Left ventricle myocardium inferior (tissue), 1 donor: Measurements from ENCODE around the gene DCDC2. TPM values are rescaled to one million over a fixed set of nuclear protein-coding genes. Genes with fewer than 3 reads are reported as not detected.

Source experiments
- DNase-seq: peaks from one replicate; pipeline ENCODE4 v3.0.0-alpha.2; 2020
- H3K27ac ChIP-seq: fragments of 200-600 bp; replicated peaks from 2 replicates; pipeline ENCODE4 v1.8.0; 2021
- H3K27me3 ChIP-seq: fragments of 200-600 bp; 2 replicates; pipeline ENCODE4 v1.8.0; 2021; ENCODE audit warnings: low read depth
- H3K36me3 ChIP-seq: fragments of 200-600 bp; 2 replicates; pipeline ENCODE4 v1.8.0; 2021
- H3K4me1 ChIP-seq: fragments of 200-600 bp; 2 replicates; pipeline ENCODE4 v1.8.0; 2021
- H3K4me3 ChIP-seq: fragments of 200-600 bp; 2 replicates; pipeline ENCODE4 v1.8.0; 2021; ENCODE audit warnings: mild to moderate bottlenecking, moderate library complexity
- H3K9me3 ChIP-seq: fragments of 200-600 bp; replicated peaks from 2 replicates; pipeline ENCODE4 v1.8.0; 2021
- intact Hi-C: fragments of 100-400 bp; cut with micrococcal nuclease; formaldehyde crosslinking; loops from one replicate; pipeline ENCODE4 v1.11.0; 2022
- total RNA-seq: library from RNA; stranded (reverse); fragmentation: NEBNext Ultra II Directional; extraction: Animal tissue kit (Norgen Biotek cat#: 25700); gene quantifications from one replicate; pipeline ENCODE4 v1.2.1, GENCODE V29; 2021
- TF ChIP-seq, protein P1 (sequence below): fragments of 200-600 bp; IDR thresholded peaks from 2 replicates; pipeline ENCODE4 v1.8.0; 2021; ENCODE audit warnings: antibody characterized with exemption, mild to moderate bottlenecking, borderline replicate concordance
- donor health status: DM: no; HTN: yes; CAD: no; lungs with severe emphysema.

Gene DCDC2
- total RNA-seq, 1 donor from 2014 or later, result not detected

GRCh38 chr6:24352434-24352833 lies 5.4 kb downstream of the DCDC2 start:
- Histone ChIP-seq H3K36me3 (no peaks in the 10 kb centered on the region), H3K9me3 (no peaks in the 10 kb centered on the region), H3K27me3 (peaks cover 37% of the 10 kb centered on the region), H3K4me3 (no peak overlapping the region), H3K27ac (no peak overlapping the region), H3K4me1 (peaks cover 3% of the 10 kb centered on the region)
- intact Hi-C loops, result no loop called here
- no peak for DNase-seq
- TF ChIP-seq, protein P1, sequence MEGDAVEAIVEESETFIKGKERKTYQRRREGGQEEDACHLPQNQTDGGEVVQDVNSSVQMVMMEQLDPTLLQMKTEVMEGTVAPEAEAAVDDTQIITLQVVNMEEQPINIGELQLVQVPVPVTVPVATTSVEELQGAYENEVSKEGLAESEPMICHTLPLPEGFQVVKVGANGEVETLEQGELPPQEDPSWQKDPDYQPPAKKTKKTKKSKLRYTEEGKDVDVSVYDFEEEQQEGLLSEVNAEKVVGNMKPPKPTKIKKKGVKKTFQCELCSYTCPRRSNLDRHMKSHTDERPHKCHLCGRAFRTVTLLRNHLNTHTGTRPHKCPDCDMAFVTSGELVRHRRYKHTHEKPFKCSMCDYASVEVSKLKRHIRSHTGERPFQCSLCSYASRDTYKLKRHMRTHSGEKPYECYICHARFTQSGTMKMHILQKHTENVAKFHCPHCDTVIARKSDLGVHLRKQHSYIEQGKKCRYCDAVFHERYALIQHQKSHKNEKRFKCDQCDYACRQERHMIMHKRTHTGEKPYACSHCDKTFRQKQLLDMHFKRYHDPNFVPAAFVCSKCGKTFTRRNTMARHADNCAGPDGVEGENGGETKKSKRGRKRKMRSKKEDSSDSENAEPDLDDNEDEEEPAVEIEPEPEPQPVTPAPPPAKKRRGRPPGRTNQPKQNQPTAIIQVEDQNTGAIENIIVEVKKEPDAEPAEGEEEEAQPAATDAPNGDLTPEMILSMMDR, result no peak

DNA sequence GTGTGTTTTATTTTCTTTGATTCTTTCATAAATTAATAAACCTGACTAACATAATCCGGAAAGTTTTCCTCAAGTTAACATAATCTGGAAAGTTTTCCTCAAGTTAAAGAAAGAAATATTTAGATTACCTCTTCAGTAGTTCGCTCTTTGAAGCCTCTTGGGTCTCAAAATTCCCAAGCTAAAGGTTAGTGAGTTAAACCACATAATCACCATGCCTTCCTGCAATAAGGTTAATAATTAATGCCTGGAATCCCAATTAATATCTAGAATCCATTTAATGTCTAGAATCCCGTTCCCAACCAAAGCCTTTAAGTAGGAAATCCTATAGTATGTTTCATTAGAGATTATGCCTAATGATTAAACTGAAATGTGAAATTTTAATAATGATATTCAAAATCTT lies 12.9 kb downstream of the DCDC2 start:
- Histone ChIP-seq H3K9me3 (no peaks in the 10 kb centered on the region), H3K4me3 (no peak overlapping the region), H3K27me3 (peaks cover 76% of the 10 kb centered on the region), H3K4me1 (no peaks in the 10 kb centered on the region), H3K27ac (no peak overlapping the region), H3K36me3 (no peaks in the 10 kb centered on the region)
- TF ChIP-seq, protein P1, result no peak
- DNase-seq, result no peak
- intact Hi-C loops, result no loop called here

- Histone ChIP-seq H3K9me3 (peaks cover 7% of the 10 kb centered on the region), H3K4me3 (no peak overlapping the region), H3K4me1 (no peaks in the 10 kb centered on the region), H3K27ac (no peak overlapping the region), H3K36me3 (no peaks in the 10 kb centered on the region), H3K27me3 (peaks cover 41% of the 10 kb centered on the region)
- DNase-seq, result no peak
- TF ChIP-seq, protein P1, result no peak
- intact Hi-C loops, result no loop called here
Observed at GRCh38 chr6:24340998-24341938, 16.6 kb downstream of the DCDC2 start.

DNA sequence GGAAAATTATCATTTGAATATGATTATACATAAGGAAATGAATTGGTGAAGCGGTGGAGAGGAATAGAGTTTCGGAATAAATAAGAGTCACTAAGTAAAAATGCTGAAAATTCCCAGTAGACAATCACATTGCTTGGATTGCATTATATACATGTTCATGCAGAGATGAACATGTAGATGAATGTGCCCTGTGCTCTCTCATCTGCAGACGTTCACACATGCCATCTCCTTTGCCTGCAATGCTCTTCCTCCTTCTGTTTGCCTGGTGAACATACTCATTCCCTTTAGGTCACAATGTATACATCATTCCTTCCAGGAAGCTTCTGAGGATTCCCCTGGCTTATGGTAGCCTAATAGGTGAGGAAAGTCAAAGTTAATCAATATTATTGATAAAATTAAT lies 17.9 kb downstream of the DCDC2 start:
- H3K4me1 ChIP-seq, result no peaks in the 10 kb centered on the region
- H3K27me3 ChIP-seq, result peaks cover 28% of the 10 kb centered on the region
- TF ChIP-seq, protein P1, result no peak
- H3K9me3 ChIP-seq, result peaks cover 7% of the 10 kb centered on the region
- H3K36me3 ChIP-seq, result no peaks in the 10 kb centered on the region
- intact Hi-C loops, result no loop called here
- H3K4me3 ChIP-seq, result no peak overlapping the region
- DNase-seq, result no peak
- H3K27ac ChIP-seq, result no peak overlapping the region

DNA sequence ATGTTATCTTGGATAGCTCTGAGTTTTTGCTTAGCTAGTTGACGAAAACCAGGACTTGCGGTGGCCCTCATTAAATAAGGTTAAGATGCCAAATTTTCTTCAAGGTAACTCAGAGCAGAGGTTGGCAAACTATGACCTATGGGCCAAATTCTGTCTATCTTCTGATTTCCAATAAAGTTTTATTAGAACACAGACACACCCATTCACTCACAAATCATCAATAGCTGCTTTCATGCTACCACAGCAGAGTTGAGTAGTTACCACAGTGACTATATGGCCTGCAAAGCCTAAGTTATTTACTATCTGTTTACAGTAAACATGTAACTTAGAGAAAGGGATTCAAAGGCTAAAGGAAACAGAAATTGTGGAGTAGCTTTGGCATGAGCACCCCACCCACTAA lies 23.6 kb downstream of the DCDC2 start:
- Histone ChIP-seq H3K36me3 (no peaks in the 10 kb centered on the region), H3K9me3 (peaks cover 7% of the 10 kb centered on the region), H3K4me3 (no peak overlapping the region), H3K27me3 (no peaks in the 10 kb centered on the region), H3K27ac (no peak overlapping the region), H3K4me1 (no peaks in the 10 kb centered on the region)
- no peak for DNase-seq
- TF ChIP-seq, protein P1, result no peak
- intact Hi-C loops, result no loop called here
